Measurements from ENCODE around the gene FAM162A. TPM values are rescaled to one million over a fixed set of nuclear protein-coding genes. Genes with fewer than 3 reads are reported as not detected.

Gene FAM162A
- 21.0 and 24.6 TPM in 2 replicates for total RNA-seq

GRCh38 chr3:122383771-122384697 lies at the start of gene FAM162A:
Gene FAM162A (plus strand): TSS chr3:122384182. CDS start chr3:122384266, 84 bp downstream.

GRCh38 chr3:122382888-122383666 lies 905 bp upstream of the FAM162A start, which contains the start of gene MIX23:
Gene MIX23 (minus strand): TSS chr3:122383231. CDS start chr3:122383224, 7 bp downstream.

DNA sequence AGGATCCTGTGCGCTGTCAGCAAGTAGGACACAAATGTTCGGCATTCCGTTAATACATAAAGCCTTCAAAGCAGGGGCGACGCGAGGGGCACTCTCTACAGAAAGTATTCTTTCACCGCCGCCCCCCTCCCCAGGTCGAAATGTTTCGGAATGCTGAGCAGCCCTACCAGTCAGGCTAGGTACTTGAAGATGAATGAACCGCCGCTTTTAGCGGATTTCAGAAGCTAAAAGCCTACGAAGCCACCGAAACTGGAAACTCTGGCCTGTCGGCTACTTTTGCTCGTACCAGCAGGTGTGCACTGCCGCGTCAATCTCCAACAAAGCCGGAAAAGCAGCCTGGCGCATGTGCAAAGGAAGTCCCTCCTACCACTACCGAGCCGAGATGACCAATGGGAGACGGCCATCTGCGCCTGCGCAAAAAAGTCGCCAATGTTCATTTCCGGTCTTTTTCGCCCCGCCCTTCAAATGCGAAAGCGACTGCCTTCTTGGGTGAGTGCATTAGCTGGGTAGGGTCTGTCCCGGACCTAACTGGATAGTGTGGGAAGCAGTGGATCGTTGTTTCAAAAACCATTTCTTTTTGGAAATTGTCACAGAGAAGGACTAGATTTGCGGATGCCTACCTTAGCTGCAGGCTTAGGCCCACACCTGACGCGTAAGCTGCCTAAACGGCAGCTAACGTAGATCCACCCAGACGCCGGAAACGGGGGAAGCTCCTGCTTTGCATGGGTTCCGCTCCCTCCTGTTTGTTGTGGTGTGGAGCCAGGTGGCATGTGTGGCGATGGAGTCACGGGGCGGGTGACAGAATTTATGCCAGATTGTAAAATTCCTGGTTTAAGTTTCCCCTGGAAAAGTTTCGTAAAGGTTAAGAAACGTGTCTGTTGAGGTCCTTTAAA lies 32.0 kb downstream of the FAM162A start, which contains the start of gene WDR5B:
Gene WDR5B (minus strand): TSS at position 301 of the 893 bp plus-strand sequence. CDS start 534 bp downstream, outside the sequence.

Small RNAs within 50 kb of the gene (small RNA-seq; reads per million reads assigned to genes)
- gene AC083798.1, result 0.21 reads per million

Other genes with a start within 250 kb of the FAM162A start
- not detected in 2 replicates for gene CASR, start 200.5 kb upstream of the FAM162A start, total RNA-seq
- gene CSTA, start 58.9 kb upstream of the FAM162A start, total RNA-seq, result not detected in 2 replicates
- 42.3 and 45.9 TPM in 2 replicates for gene MIX23, start 951 bp upstream of the FAM162A start, total RNA-seq
- gene WDR5B, start 31.9 kb downstream of the FAM162A start, total RNA-seq, result 5.5 and 5.9 TPM in 2 replicates
- gene KPNA1, start 130.8 kb downstream of the FAM162A start, total RNA-seq, result 81.4 and 98.1 TPM in 2 replicates
- 13.8 and 17.8 TPM in 2 replicates for gene PARP9, start 180.1 kb downstream of the FAM162A start, total RNA-seq
- gene DTX3L, start 180.2 kb downstream of the FAM162A start, total RNA-seq, result 23.7 and 29.9 TPM in 2 replicates
- gene PARP15, start 193.5 kb downstream of the FAM162A start, total RNA-seq, result 0.53 and 0.57 TPM in 2 replicates